IMR-90 (cell line): ENCODE data around the gene TNFRSF25. TPM values are rescaled to one million over a fixed set of nuclear protein-coding genes. Genes with fewer than 3 reads are reported as not detected.

ENCODE experiments used
- ATAC-seq: fragments of 200-7000 bp; cut with Tn5 transposase; 2 replicates; pipeline ENCODE4 v1.9.1; 2020; ENCODE audit warnings: low read depth, mild to moderate bottlenecking, moderate library complexity
- BruUV-seq: library from RNA; stranded (reverse); fragments of 400-500 nt; replicated peaks from 2 replicates; lab custom pipeline; 2021; lab: Mats Ljungman, UMichigan
- CTCF ChIA-PET: fragments of 300-600 bp; formaldehyde crosslinking; extraction: SDS; loops from one replicate; lab custom pipeline; 2021; ENCODE audit warnings: antibody characterized with exemption; lab: Yijun Ruan, JAX
- POLR2A ChIA-PET: fragments of 300-600 bp; sonication (Branson Sonifier 250); formaldehyde crosslinking; loops from one replicate; lab custom pipeline; 2022; ENCODE audit warnings: antibody characterized with exemption; ENCODE audit not compliant: unreplicated experiment; lab: Charles Lee
- DNase-seq: peaks from one replicate; pipeline ENCODE4 v3.0.0; 2013
- H2AFZ ChIP-seq: replicated peaks from 2 replicates; pipeline ENCODE3; 2013; ENCODE audit warnings: low read length, mild to moderate bottlenecking; ENCODE audit not compliant: poor library complexity
- H2AK5ac ChIP-seq: 2 replicates; pipeline ENCODE4 v1.6.1; 2013; ENCODE audit warnings: low read depth, low read length, inconsistent platforms
- H2AK9ac ChIP-seq: replicated peaks from 2 replicates; pipeline ENCODE3; 2013; ENCODE audit warnings: mild to moderate bottlenecking, low read depth, low read length, moderate library complexity; ENCODE audit not compliant: poor library complexity
- H2BK120ac ChIP-seq: 2 replicates; pipeline ENCODE4 v1.6.1; 2013; ENCODE audit warnings: low read depth, low read length, inconsistent platforms
- H2BK15ac ChIP-seq: 3 replicates; pipeline ENCODE4 v1.6.1; 2013; ENCODE audit warnings: low read depth, low read length, inconsistent platforms
- H2BK20ac ChIP-seq: 2 replicates; pipeline ENCODE4 v1.6.1; 2013; ENCODE audit warnings: low read depth, mild to moderate bottlenecking, inconsistent platforms, low read length, moderate library complexity
- H2BK5ac ChIP-seq: 2 replicates; pipeline ENCODE4 v1.6.1; 2013; ENCODE audit warnings: mild to moderate bottlenecking, low read depth, low read length, inconsistent platforms; ENCODE audit not compliant: poor library complexity, severe bottlenecking
- H3K14ac ChIP-seq: replicated peaks from 2 replicates; pipeline ENCODE4 v1.6.1; 2013; ENCODE audit warnings: low read depth, low read length, inconsistent platforms
- H3K18ac ChIP-seq: 2 replicates; pipeline ENCODE4 v1.6.1; 2013; ENCODE audit warnings: low read depth, low read length, control low read depth
- H3K23ac ChIP-seq: 2 replicates; pipeline ENCODE4 v1.6.1; 2013; ENCODE audit warnings: low read depth, low read length, inconsistent platforms
- H3K27ac ChIP-seq: 2 replicates; pipeline ENCODE4 v1.5.1; 2013; ENCODE audit warnings: mild to moderate bottlenecking, control low read depth, low read length; ENCODE audit not compliant: insufficient read depth
- H3K27me3 ChIP-seq: 2 replicates; pipeline ENCODE4 v1.6.1; 2013; ENCODE audit warnings: low read length; ENCODE audit not compliant: control insufficient read depth, insufficient read depth
- H3K36me3 ChIP-seq: 2 replicates; pipeline ENCODE4 v1.6.1; 2013; ENCODE audit warnings: low read length, mixed read lengths; ENCODE audit not compliant: control insufficient read depth, insufficient read depth
- H3K4ac ChIP-seq: 2 replicates; pipeline ENCODE4 v1.6.1; 2013; ENCODE audit warnings: low read depth, low read length, inconsistent platforms
- H3K4me1 ChIP-seq: 2 replicates; pipeline ENCODE4 v1.6.1; 2013; ENCODE audit warnings: low read length, mixed read lengths; ENCODE audit not compliant: control insufficient read depth, insufficient read depth
- H3K4me2 ChIP-seq: 2 replicates; pipeline ENCODE4 v1.6.1; 2013; ENCODE audit warnings: low read depth, mild to moderate bottlenecking, control low read depth, low read length, moderate library complexity
- H3K4me3 ChIP-seq: 2 replicates; pipeline ENCODE4 v1.5.1; 2013; ENCODE audit warnings: low read depth, mild to moderate bottlenecking, control low read depth, low read length, moderate library complexity; ENCODE audit not compliant: insufficient read depth
- H3K56ac ChIP-seq: 2 replicates; pipeline ENCODE4 v1.6.1; 2013; ENCODE audit warnings: low read length, inconsistent platforms; ENCODE audit not compliant: insufficient read depth; ENCODE audit errors: extremely low read depth
- H3K79me1 ChIP-seq, 2 experiments: 2 replicates each; pipeline ENCODE4 v1.6.1; 2013; ENCODE audit warnings: low read length in 2 of 2, inconsistent platforms in 1 of 2, low read depth in 1 of 2
- H3K9ac ChIP-seq: 2 replicates; pipeline ENCODE4 v1.6.1; 2013; ENCODE audit warnings: low read depth, low read length, control low read depth
- H3K9me1 ChIP-seq: 2 replicates; pipeline ENCODE4 v1.6.1; 2013; ENCODE audit warnings: low read length, inconsistent platforms; ENCODE audit not compliant: insufficient read depth
- H3K9me3 ChIP-seq: 2 replicates; pipeline ENCODE4 v1.6.1; 2013; ENCODE audit warnings: low read length; ENCODE audit not compliant: control insufficient read depth, insufficient read depth
- H4K20me1 ChIP-seq: 2 replicates; pipeline ENCODE4 v1.6.1; 2013; ENCODE audit warnings: low read length, inconsistent platforms; ENCODE audit not compliant: insufficient read depth
- H4K5ac ChIP-seq: 2 replicates; pipeline ENCODE4 v1.6.1; 2013; ENCODE audit warnings: mild to moderate bottlenecking, low read depth, low read length, control low read depth
- H4K8ac ChIP-seq, 2 experiments: 2 replicates each; pipeline ENCODE4 v1.6.1; 2013; ENCODE audit warnings: low read depth in 2 of 2, low read length in 2 of 2, control low read depth in 1 of 2, inconsistent platforms in 1 of 2
- H4K91ac ChIP-seq: 2 replicates; pipeline ENCODE4 v1.6.1; 2013; ENCODE audit warnings: low read depth, low read length, inconsistent platforms; ENCODE audit not compliant: insufficient read depth
- ELK1 ChIP-seq: fragments of 150-350 bp; IDR thresholded peaks from 2 replicates; pipeline ENCODE4 v1.6.1; 2016; ENCODE audit warnings: low read depth, mild to moderate bottlenecking, low read length, moderate library complexity, borderline replicate concordance
- POLR2A ChIP-seq: IDR thresholded peaks from 2 replicates; pipeline ENCODE4 v1.6.1; 2012; ENCODE audit warnings: mild to moderate bottlenecking, low read depth, low read length
- RCOR1 ChIP-seq: IDR thresholded peaks from 2 replicates; pipeline ENCODE4 v1.6.1; 2012; ENCODE audit warnings: mild to moderate bottlenecking, low read length, improper control_type of control experiment; ENCODE audit not compliant: insufficient replicate concordance
- WGBS, 2 experiments: methylation state at CpG; one replicate each; pipeline versions ENCODE4 v1.1.5 to v1.1.7; 2013; ENCODE audit warnings: missing lambda C conversion rate in 2 of 2; ENCODE audit not compliant: insufficient read length in 1 of 2; ENCODE audit errors: extremely low coverage in 2 of 2; 5-methylcytosine and 5-hydroxymethylcytosine counted together
- dilution Hi-C: fragments of 300-500 bp; cut with HindIII; formaldehyde crosslinking; loops from one replicate; pipeline ENCODE4 v1.14.3; 2018; ENCODE audit warnings: low sequenced_read_pairs; ENCODE audit not compliant: unreplicated experiment
- in situ Hi-C: fragments of 300-500 bp; cut with MboI; formaldehyde crosslinking; loops from 3 replicates; pipeline ENCODE4 v1.14.3; 2019; ENCODE audit warnings: low sequenced_read_pairs, inconsistent platforms, mixed read lengths
- intact Hi-C: fragments of 100-400 bp; cut with micrococcal nuclease; formaldehyde crosslinking; loops from 2 replicates; pipeline ENCODE4 v1.10.0; 2022
- polyA plus RNA-seq, 3 experiments: library from polyadenylated mRNA; depleted of rRNA; stranded (reverse); fragments of >200 nt; gene quantifications; 2 replicates each; pipeline ENCODE4 v1.2.3, GENCODE V29; 2012; ENCODE audit warnings: low replicate concordance in 1 of 3
- total RNA-seq: library from RNA; depleted of rRNA; stranded (reverse); fragments of >200 nt; gene quantifications from 2 replicates; pipeline ENCODE4 v1.2.3, GENCODE V29; 2012

The TNFRSF25 gene
- total and polyA plus RNA-seq, 2 of the 4 experiments (the other 2 are of a cell fraction): 1.3 to 11.2 TPM

- peaks cover 7% of the 10 kb centered on the region for H3K27me3 ChIP-seq
- POLR2A ChIA-PET: no interaction called here
- H3K4me3 ChIP-seq: no peak overlapping the region
- no peaks in the 10 kb centered on the region for H3K9me3 ChIP-seq
- no peak for TF ChIP-seq ELK1
- no peak for TF ChIP-seq RCOR1
- no peak for TF ChIP-seq POLR2A
- intact Hi-C loops (no loop called here), in situ Hi-C loops (no loop called here), dilution Hi-C loops (no loop called here)
- 0 out of 4 replicates have a peak, but pooled peaks cover 0 to under 1% of the 10 kb centered on the region in 2 experiments for H3K79me1 ChIP-seq
- H3K9ac ChIP-seq: no peak overlapping the region
- ATAC-seq: no peak
- H3K9me1 ChIP-seq: no peaks in the 10 kb centered on the region
- no peak overlapping the region for H4K5ac ChIP-seq
- H3K23ac ChIP-seq: no peak overlapping the region
- peaks cover 9% of the 10 kb centered on the region for H3K4me1 ChIP-seq
- H4K8ac ChIP-seq: no peak overlapping the region
- no peak overlapping the region for H2AFZ ChIP-seq
- no peak overlapping the region for H3K14ac ChIP-seq
- no peaks in the 10 kb centered on the region for H3K36me3 ChIP-seq
- no peak overlapping the region for H3K18ac ChIP-seq
- H2AK5ac ChIP-seq: no peak overlapping the region
- no peak overlapping the region for H3K27ac ChIP-seq
- no peak overlapping the region for H3K4ac ChIP-seq
- no peak overlapping the region for H4K91ac ChIP-seq
- H2BK120ac ChIP-seq: no peak overlapping the region
- H3K56ac ChIP-seq: no peak overlapping the region
- H2BK5ac ChIP-seq: no peak overlapping the region
- H3K4me2 ChIP-seq: no peak overlapping the region
- H2BK20ac ChIP-seq: no peak overlapping the region
- CTCF ChIA-PET: interaction anchor here (1.2 kb wide), 1 partner anchor 11 kb away, joined by 3 read pairs; no protein-coding TSS in a partner anchor
- no TSS peak for BruUV-seq
- WGBS, 2 experiments: 70% methylated on average over 15 of the region's 27 CpGs; no CpG with 5 or more reads in 1 of the 2 experiments
- no peaks in the 10 kb centered on the region for H4K20me1 ChIP-seq
- DNase-seq: no peak
- no peak overlapping the region for H2BK15ac ChIP-seq
- no peak overlapping the region for H2AK9ac ChIP-seq
These were observed 34.7 kb upstream of the TNFRSF25 start for GRCh38 chr1:6500544-6501278.
